ENCODE data around the gene ACO2. TPM values are rescaled to one million over a fixed set of nuclear protein-coding genes. Genes with fewer than 3 reads are reported as not detected.

Gene ACO2
- total RNA-seq, 1 donor: 57.9 TPM

DNA sequence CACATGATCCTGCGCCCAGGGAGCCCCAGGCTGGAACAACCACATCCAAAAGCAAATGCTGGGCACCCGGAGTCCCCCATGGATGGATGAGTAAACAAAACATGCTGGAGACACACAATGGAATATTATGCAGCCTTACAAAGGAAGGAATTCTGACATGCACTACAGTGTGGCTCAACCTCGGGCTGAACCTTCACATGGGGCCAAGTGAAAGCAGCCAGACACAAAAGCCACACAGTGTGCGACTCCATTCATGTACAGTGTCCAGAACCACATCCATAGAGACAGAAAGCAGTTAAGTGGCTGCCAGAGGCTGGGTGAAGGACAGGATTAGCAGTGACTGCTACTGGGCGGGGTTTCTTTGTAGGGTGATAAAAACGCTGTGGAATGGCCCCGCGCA is 65.3 kb downstream of the ACO2 start:
- Histone ChIP-seq H3K27me3 (ENCODE audit: insufficient read depth, low read length) (no peaks in the 10 kb centered on the region), H3K4me2 (ENCODE audit: insufficient read depth, low read length) (no peak overlapping the region), H3K36me3 (ENCODE audit: insufficient read depth, low read length) (peaks cover 60% of the 10 kb centered on the region), H3K27ac (ENCODE audit: low read depth, low read length) (no peak overlapping the region), H3K4me3 (ENCODE audit: insufficient read depth, low read length) (no peak overlapping the region), H2AFZ (ENCODE audit: low read length) (no peak overlapping the region), H3K9me3 (ENCODE audit: low read depth, low read length) (no peaks in the 10 kb centered on the region), H3K79me2 (ENCODE audit: insufficient read depth, low read length) (peaks cover 63% of the 10 kb centered on the region), H3K4me1 (ENCODE audit: insufficient read depth, low read length) (no peaks in the 10 kb centered on the region), H4K20me1 (ENCODE audit: insufficient read depth, low read length) (peaks cover 29% of the 10 kb centered on the region)
- TF ChIP-seq CTCF (IDR thresholded peaks at IDR 0.05; ENCODE audit: extremely low read depth, low read depth, low read length): no peak
- DNase-seq (ENCODE audit: insufficient read length, low spot score, missing footprints): peak; percentile 64

- no peak overlapping the region for H3K27ac ChIP-seq (ENCODE audit: low read depth, low read length)
- no peak overlapping the region for H3K4me2 ChIP-seq (ENCODE audit: insufficient read depth, low read length)
- no peaks in the 10 kb centered on the region for H3K27me3 ChIP-seq (ENCODE audit: insufficient read depth, low read length)
- H4K20me1 ChIP-seq (ENCODE audit: insufficient read depth, low read length): peaks cover 33% of the 10 kb centered on the region
- peaks cover 73% of the 10 kb centered on the region for H3K79me2 ChIP-seq (ENCODE audit: insufficient read depth, low read length)
- H3K4me1 ChIP-seq (ENCODE audit: insufficient read depth, low read length): peaks cover 3% of the 10 kb centered on the region
- no peaks in the 10 kb centered on the region for H3K9me3 ChIP-seq (ENCODE audit: low read depth, low read length)
- DNase-seq (ENCODE audit: insufficient read length, low spot score, missing footprints): peak; percentile 88
- H2AFZ ChIP-seq (ENCODE audit: low read length): no peak overlapping the region
- TF ChIP-seq CTCF (IDR thresholded peaks at IDR 0.05; ENCODE audit: extremely low read depth, low read depth, low read length): peak; percentile 32
- peaks cover 57% of the 10 kb centered on the region for H3K36me3 ChIP-seq (ENCODE audit: insufficient read depth, low read length)
- no peak overlapping the region for H3K4me3 ChIP-seq (ENCODE audit: insufficient read depth, low read length)
Measured at GRCh38 chr22:41535244-41535643, 66.3 kb downstream of the ACO2 start.

GRCh38 chr22:41537203-41537602 is 68.3 kb downstream of the ACO2 start:
- H3K4me2 ChIP-seq (ENCODE audit: insufficient read depth, low read length): no peak overlapping the region
- no peaks in the 10 kb centered on the region for H3K9me3 ChIP-seq (ENCODE audit: low read depth, low read length)
- H4K20me1 ChIP-seq (ENCODE audit: insufficient read depth, low read length): peaks cover 37% of the 10 kb centered on the region
- peaks cover 5% of the 10 kb centered on the region for H3K4me1 ChIP-seq (ENCODE audit: insufficient read depth, low read length)
- no peaks in the 10 kb centered on the region for H3K27me3 ChIP-seq (ENCODE audit: insufficient read depth, low read length)
- H3K4me3 ChIP-seq (ENCODE audit: insufficient read depth, low read length): no peak overlapping the region
- DNase-seq (ENCODE audit: insufficient read length, low spot score, missing footprints): peak; percentile 34
- H3K36me3 ChIP-seq (ENCODE audit: insufficient read depth, low read length): peaks cover 46% of the 10 kb centered on the region
- H3K79me2 ChIP-seq (ENCODE audit: insufficient read depth, low read length): peaks cover 75% of the 10 kb centered on the region
- no peak for TF ChIP-seq CTCF (IDR thresholded peaks at IDR 0.05; ENCODE audit: extremely low read depth, low read depth, low read length)
- no peak overlapping the region for H3K27ac ChIP-seq (ENCODE audit: low read depth, low read length)
- H2AFZ ChIP-seq (ENCODE audit: low read length): no peak overlapping the region

DNA sequence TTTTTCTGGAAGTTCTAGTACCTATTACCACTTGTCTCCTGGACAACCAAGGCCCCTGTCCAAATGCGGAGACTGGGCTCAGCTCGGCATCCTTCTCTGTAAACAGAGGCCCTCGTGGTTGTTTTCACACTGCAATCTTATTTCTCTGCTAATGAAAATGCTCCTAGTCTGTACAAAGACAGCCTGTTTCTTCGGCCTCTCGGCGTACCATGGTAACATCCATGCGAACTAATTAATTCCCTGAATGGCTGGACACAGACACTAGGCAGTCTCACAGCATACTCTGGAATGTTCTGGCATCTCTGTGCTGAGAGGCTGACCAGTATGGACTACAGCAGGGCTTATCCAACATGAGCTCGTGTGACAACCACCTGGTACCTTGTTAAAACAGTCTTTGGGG is 69.7 kb downstream of the ACO2 start:
- H3K9me3 ChIP-seq (ENCODE audit: low read depth, low read length): no peaks in the 10 kb centered on the region
- H2AFZ ChIP-seq (ENCODE audit: low read length): no peak overlapping the region
- no peak overlapping the region for H3K4me2 ChIP-seq (ENCODE audit: insufficient read depth, low read length)
- peaks cover 10% of the 10 kb centered on the region for H3K4me1 ChIP-seq (ENCODE audit: insufficient read depth, low read length)
- peaks cover 75% of the 10 kb centered on the region for H3K79me2 ChIP-seq (ENCODE audit: insufficient read depth, low read length)
- H3K27ac ChIP-seq (ENCODE audit: low read depth, low read length): no peak overlapping the region
- DNase-seq (ENCODE audit: insufficient read length, low spot score, missing footprints): no peak
- no peak for TF ChIP-seq CTCF (IDR thresholded peaks at IDR 0.05; ENCODE audit: extremely low read depth, low read depth, low read length)
- H3K27me3 ChIP-seq (ENCODE audit: insufficient read depth, low read length): no peaks in the 10 kb centered on the region
- peaks cover 34% of the 10 kb centered on the region for H4K20me1 ChIP-seq (ENCODE audit: insufficient read depth, low read length)
- no peak overlapping the region for H3K4me3 ChIP-seq (ENCODE audit: insufficient read depth, low read length)
- peaks cover 32% of the 10 kb centered on the region for H3K36me3 ChIP-seq (ENCODE audit: insufficient read depth, low read length)

Data from osteoblast (primary cell).